IMR-90 (cell line): ENCODE measurements around the gene ABR. TPM values are rescaled to one million over a fixed set of nuclear protein-coding genes. Genes with fewer than 3 reads are reported as not detected.

Experiments used
- ATAC-seq: fragments of 200-7000 bp; cut with Tn5 transposase; 2 replicates; pipeline ENCODE4 v1.9.1; 2020; ENCODE audit warnings: low read depth, mild to moderate bottlenecking, moderate library complexity
- BruUV-seq: library from RNA; stranded (reverse); fragments of 400-500 nt; replicated peaks from 2 replicates; lab custom pipeline; 2021; lab: Mats Ljungman, UMichigan
- CTCF ChIA-PET: fragments of 300-600 bp; formaldehyde crosslinking; extraction: SDS; loops from one replicate; lab custom pipeline; 2021; ENCODE audit warnings: antibody characterized with exemption; lab: Yijun Ruan, JAX
- POLR2A ChIA-PET: fragments of 300-600 bp; sonication (Branson Sonifier 250); formaldehyde crosslinking; loops from one replicate; lab custom pipeline; 2022; ENCODE audit warnings: antibody characterized with exemption; ENCODE audit not compliant: unreplicated experiment; lab: Charles Lee
- DNase-seq: peaks from one replicate; pipeline ENCODE4 v3.0.0; 2013
- H2AFZ ChIP-seq: replicated peaks from 2 replicates; pipeline ENCODE3; 2013; ENCODE audit warnings: low read length, mild to moderate bottlenecking; ENCODE audit not compliant: poor library complexity
- H2AK5ac ChIP-seq: 2 replicates; pipeline ENCODE4 v1.6.1; 2013; ENCODE audit warnings: low read depth, low read length, inconsistent platforms
- H2AK9ac ChIP-seq: replicated peaks from 2 replicates; pipeline ENCODE3; 2013; ENCODE audit warnings: mild to moderate bottlenecking, low read depth, low read length, moderate library complexity; ENCODE audit not compliant: poor library complexity
- H2BK120ac ChIP-seq: 2 replicates; pipeline ENCODE4 v1.6.1; 2013; ENCODE audit warnings: low read depth, low read length, inconsistent platforms
- H2BK15ac ChIP-seq: 3 replicates; pipeline ENCODE4 v1.6.1; 2013; ENCODE audit warnings: low read depth, low read length, inconsistent platforms
- H2BK20ac ChIP-seq: 2 replicates; pipeline ENCODE4 v1.6.1; 2013; ENCODE audit warnings: low read depth, mild to moderate bottlenecking, inconsistent platforms, low read length, moderate library complexity
- H2BK5ac ChIP-seq: 2 replicates; pipeline ENCODE4 v1.6.1; 2013; ENCODE audit warnings: mild to moderate bottlenecking, low read depth, low read length, inconsistent platforms; ENCODE audit not compliant: poor library complexity, severe bottlenecking
- H3K14ac ChIP-seq: replicated peaks from 2 replicates; pipeline ENCODE4 v1.6.1; 2013; ENCODE audit warnings: low read depth, low read length, inconsistent platforms
- H3K18ac ChIP-seq: 2 replicates; pipeline ENCODE4 v1.6.1; 2013; ENCODE audit warnings: low read depth, low read length, control low read depth
- H3K23ac ChIP-seq: 2 replicates; pipeline ENCODE4 v1.6.1; 2013; ENCODE audit warnings: low read depth, low read length, inconsistent platforms
- H3K27ac ChIP-seq: 2 replicates; pipeline ENCODE4 v1.5.1; 2013; ENCODE audit warnings: mild to moderate bottlenecking, control low read depth, low read length; ENCODE audit not compliant: insufficient read depth
- H3K27me3 ChIP-seq: 2 replicates; pipeline ENCODE4 v1.6.1; 2013; ENCODE audit warnings: low read length; ENCODE audit not compliant: control insufficient read depth, insufficient read depth
- H3K36me3 ChIP-seq: 2 replicates; pipeline ENCODE4 v1.6.1; 2013; ENCODE audit warnings: low read length, mixed read lengths; ENCODE audit not compliant: control insufficient read depth, insufficient read depth
- H3K4ac ChIP-seq: 2 replicates; pipeline ENCODE4 v1.6.1; 2013; ENCODE audit warnings: low read depth, low read length, inconsistent platforms
- H3K4me1 ChIP-seq: 2 replicates; pipeline ENCODE4 v1.6.1; 2013; ENCODE audit warnings: low read length, mixed read lengths; ENCODE audit not compliant: control insufficient read depth, insufficient read depth
- H3K4me2 ChIP-seq: 2 replicates; pipeline ENCODE4 v1.6.1; 2013; ENCODE audit warnings: low read depth, mild to moderate bottlenecking, control low read depth, low read length, moderate library complexity
- H3K4me3 ChIP-seq: 2 replicates; pipeline ENCODE4 v1.5.1; 2013; ENCODE audit warnings: low read depth, mild to moderate bottlenecking, control low read depth, low read length, moderate library complexity; ENCODE audit not compliant: insufficient read depth
- H3K56ac ChIP-seq: 2 replicates; pipeline ENCODE4 v1.6.1; 2013; ENCODE audit warnings: low read length, inconsistent platforms; ENCODE audit not compliant: insufficient read depth; ENCODE audit errors: extremely low read depth
- H3K79me1 ChIP-seq, 2 experiments: 2 replicates each; pipeline ENCODE4 v1.6.1; 2013; ENCODE audit warnings: low read length in 2 of 2, inconsistent platforms in 1 of 2, low read depth in 1 of 2
- H3K9ac ChIP-seq: 2 replicates; pipeline ENCODE4 v1.6.1; 2013; ENCODE audit warnings: low read depth, low read length, control low read depth
- H3K9me1 ChIP-seq: 2 replicates; pipeline ENCODE4 v1.6.1; 2013; ENCODE audit warnings: low read length, inconsistent platforms; ENCODE audit not compliant: insufficient read depth
- H3K9me3 ChIP-seq: 2 replicates; pipeline ENCODE4 v1.6.1; 2013; ENCODE audit warnings: low read length; ENCODE audit not compliant: control insufficient read depth, insufficient read depth
- H4K20me1 ChIP-seq: 2 replicates; pipeline ENCODE4 v1.6.1; 2013; ENCODE audit warnings: low read length, inconsistent platforms; ENCODE audit not compliant: insufficient read depth
- H4K5ac ChIP-seq: 2 replicates; pipeline ENCODE4 v1.6.1; 2013; ENCODE audit warnings: mild to moderate bottlenecking, low read depth, low read length, control low read depth
- H4K8ac ChIP-seq, 2 experiments: 2 replicates each; pipeline ENCODE4 v1.6.1; 2013; ENCODE audit warnings: low read depth in 2 of 2, low read length in 2 of 2, control low read depth in 1 of 2, inconsistent platforms in 1 of 2
- H4K91ac ChIP-seq: 2 replicates; pipeline ENCODE4 v1.6.1; 2013; ENCODE audit warnings: low read depth, low read length, inconsistent platforms; ENCODE audit not compliant: insufficient read depth
- BHLHE40 ChIP-seq: fragments of 150-350 bp; IDR thresholded peaks from 2 replicates; pipeline ENCODE4 v1.6.1; 2016; ENCODE audit warnings: mild to moderate bottlenecking, low read depth, low read length
- CEBPB ChIP-seq: IDR thresholded peaks from 2 replicates; pipeline ENCODE4 v1.6.1; 2012; ENCODE audit warnings: low read depth, low read length, improper control_type of control experiment
- CHD1 ChIP-seq: IDR thresholded peaks from 2 replicates; pipeline ENCODE4 v1.6.1; 2012; ENCODE audit warnings: low read depth, low read length, improper control_type of control experiment
- CTCF ChIP-seq: conservative IDR thresholded peaks from 2 replicates; pipeline ENCODE4 v1.5.1; 2012; ENCODE audit warnings: mild to moderate bottlenecking, low read depth, low read length, improper control_type of control experiment
- ELK1 ChIP-seq: fragments of 150-350 bp; IDR thresholded peaks from 2 replicates; pipeline ENCODE4 v1.6.1; 2016; ENCODE audit warnings: low read depth, mild to moderate bottlenecking, low read length, moderate library complexity, borderline replicate concordance
- FOS ChIP-seq: fragments of 150-350 bp; IDR thresholded peaks from 2 replicates; pipeline ENCODE4 v1.6.1; 2016; ENCODE audit warnings: low read depth, low read length
- MAFK ChIP-seq: IDR thresholded peaks from 2 replicates; pipeline ENCODE4 v1.6.1; 2012; ENCODE audit warnings: low read depth, low read length, improper control_type of control experiment
- MAZ ChIP-seq: IDR thresholded peaks from 2 replicates; pipeline ENCODE4 v1.6.1; 2012; ENCODE audit warnings: low read depth, mild to moderate bottlenecking, low read length, improper control_type of control experiment, moderate library complexity, borderline replicate concordance
- MXI1 ChIP-seq: IDR thresholded peaks from 2 replicates; pipeline ENCODE4 v1.6.1; 2012; ENCODE audit warnings: low read depth, mild to moderate bottlenecking, low read length, moderate library complexity, borderline replicate concordance
- NFE2L2 ChIP-seq: fragments of 150-350 bp; IDR thresholded peaks from 2 replicates; pipeline ENCODE4 v1.6.1; 2016; ENCODE audit warnings: low read depth, mild to moderate bottlenecking, low read length
- POLR2A ChIP-seq: IDR thresholded peaks from 2 replicates; pipeline ENCODE4 v1.6.1; 2012; ENCODE audit warnings: mild to moderate bottlenecking, low read depth, low read length
- RAD21 ChIP-seq: IDR thresholded peaks from 2 replicates; pipeline ENCODE4 v1.6.1; 2012; ENCODE audit warnings: low read length, improper control_type of control experiment
- RCOR1 ChIP-seq: IDR thresholded peaks from 2 replicates; pipeline ENCODE4 v1.6.1; 2012; ENCODE audit warnings: mild to moderate bottlenecking, low read length, improper control_type of control experiment; ENCODE audit not compliant: insufficient replicate concordance
- RFX5 ChIP-seq: IDR thresholded peaks from 2 replicates; pipeline ENCODE4 v1.8.0; 2012; ENCODE audit warnings: low read depth, mild to moderate bottlenecking, low read length, moderate library complexity
- SMC3 ChIP-seq: fragments of 150-350 bp; IDR thresholded peaks from 2 replicates; pipeline ENCODE4 v1.6.1; 2016; ENCODE audit warnings: low read depth, mild to moderate bottlenecking, antibody characterized with exemption, low read length, moderate library complexity
- USF2 ChIP-seq: fragments of 150-350 bp; IDR thresholded peaks from 2 replicates; pipeline ENCODE4 v1.6.1; 2017; ENCODE audit warnings: mild to moderate bottlenecking, antibody characterized with exemption, low read length, low read depth
- WGBS, 2 experiments: methylation state at CpG; one replicate each; pipeline versions ENCODE4 v1.1.5 to v1.1.7; 2013; ENCODE audit warnings: missing lambda C conversion rate in 2 of 2; ENCODE audit not compliant: insufficient read length in 1 of 2; ENCODE audit errors: extremely low coverage in 2 of 2; 5-methylcytosine and 5-hydroxymethylcytosine counted together
- dilution Hi-C: fragments of 300-500 bp; cut with HindIII; formaldehyde crosslinking; loops from one replicate; pipeline ENCODE4 v1.14.3; 2018; ENCODE audit warnings: low sequenced_read_pairs; ENCODE audit not compliant: unreplicated experiment
- in situ Hi-C: fragments of 300-500 bp; cut with MboI; formaldehyde crosslinking; loops from 3 replicates; pipeline ENCODE4 v1.14.3; 2019; ENCODE audit warnings: low sequenced_read_pairs, inconsistent platforms, mixed read lengths
- intact Hi-C: fragments of 100-400 bp; cut with micrococcal nuclease; formaldehyde crosslinking; loops from 2 replicates; pipeline ENCODE4 v1.10.0; 2022
- polyA plus RNA-seq, 3 experiments: library from polyadenylated mRNA; depleted of rRNA; stranded (reverse); fragments of >200 nt; gene quantifications; 2 replicates each; pipeline ENCODE4 v1.2.3, GENCODE V29; 2012; ENCODE audit warnings: low replicate concordance in 1 of 3
- total RNA-seq: library from RNA; depleted of rRNA; stranded (reverse); fragments of >200 nt; gene quantifications from 2 replicates; pipeline ENCODE4 v1.2.3, GENCODE V29; 2012

The ABR gene
- total and polyA plus RNA-seq, 2 of the 4 experiments (the other 2 are of a cell fraction) = 28.3 to 79.7 TPM

GRCh38 chr17:1034652-1035210 lies 145.1 kb downstream of the ABR start:
- H3K9ac ChIP-seq = no peak overlapping the region
- no peak overlapping the region for H3K4me2 ChIP-seq
- no peak overlapping the region for H3K56ac ChIP-seq
- H4K91ac ChIP-seq = no peak overlapping the region
- no peak for DNase-seq
- peaks cover 8% of the 10 kb centered on the region; the same call in 1 of the 2 replicates for H3K4me1 ChIP-seq
- H3K27ac ChIP-seq = no peak overlapping the region
- no peak overlapping the region for H4K5ac ChIP-seq
- peaks cover 22% of the 10 kb centered on the region for H3K36me3 ChIP-seq
- no peak overlapping the region for H2BK20ac ChIP-seq
- dilution Hi-C loops = no loop called here
- H3K14ac ChIP-seq = no peak overlapping the region
- no peaks in the 10 kb centered on the region for H3K9me3 ChIP-seq
- H3K4me3 ChIP-seq = no peak overlapping the region
- H3K18ac ChIP-seq = no peak overlapping the region
- H4K20me1 ChIP-seq = peaks cover 41% of the 10 kb centered on the region
- H3K4ac ChIP-seq = no peak overlapping the region
- H4K8ac ChIP-seq = no peak overlapping the region
- no peak overlapping the region for H2AFZ ChIP-seq
- H3K79me1 ChIP-seq = peaks cover 0 to 5% of the 10 kb centered on the region in 2 experiments; a peak in 3 of 4 replicates
- H2BK120ac ChIP-seq = no peak overlapping the region
- H3K27me3 ChIP-seq = no peaks in the 10 kb centered on the region
- in situ Hi-C loops = no loop called here
- no peak overlapping the region for H3K23ac ChIP-seq
- no peak for ATAC-seq
- no TSS peak for BruUV-seq
- intact Hi-C loops = no loop called here
- 79% methylated on average over 6 of the region's 20 CpGs; no CpG with 5 or more reads in 1 of the 2 experiments for WGBS, 2 experiments
- no peak for TF ChIP-seq BHLHE40
- no peak for TF ChIP-seq RAD21
- no peak for TF ChIP-seq RCOR1
- TF ChIP-seq MAZ = no peak
- no peak for TF ChIP-seq SMC3
- TF ChIP-seq CEBPB = no peak
- TF ChIP-seq FOS = no peak
- no peak for TF ChIP-seq POLR2A
- TF ChIP-seq NFE2L2 = no peak
- no peak for TF ChIP-seq MAFK
- no peak for TF ChIP-seq RFX5
- TF ChIP-seq ELK1 = no peak
- no peak for TF ChIP-seq MXI1
- TF ChIP-seq CHD1 = no peak
- no peak for TF ChIP-seq CTCF
- no peak for TF ChIP-seq USF2
- H2BK5ac ChIP-seq = no peak overlapping the region
- peaks cover under 1% of the 10 kb centered on the region for H3K9me1 ChIP-seq
- ChIA-PET POLR2A (no interaction called here), CTCF (no interaction called here)
- H2BK15ac ChIP-seq = no peak overlapping the region
- H2AK5ac ChIP-seq = no peak overlapping the region
- no peak overlapping the region for H2AK9ac ChIP-seq
